ENCODE results near the gene GLB1L2.

GLB1L2 gene

DNA sequence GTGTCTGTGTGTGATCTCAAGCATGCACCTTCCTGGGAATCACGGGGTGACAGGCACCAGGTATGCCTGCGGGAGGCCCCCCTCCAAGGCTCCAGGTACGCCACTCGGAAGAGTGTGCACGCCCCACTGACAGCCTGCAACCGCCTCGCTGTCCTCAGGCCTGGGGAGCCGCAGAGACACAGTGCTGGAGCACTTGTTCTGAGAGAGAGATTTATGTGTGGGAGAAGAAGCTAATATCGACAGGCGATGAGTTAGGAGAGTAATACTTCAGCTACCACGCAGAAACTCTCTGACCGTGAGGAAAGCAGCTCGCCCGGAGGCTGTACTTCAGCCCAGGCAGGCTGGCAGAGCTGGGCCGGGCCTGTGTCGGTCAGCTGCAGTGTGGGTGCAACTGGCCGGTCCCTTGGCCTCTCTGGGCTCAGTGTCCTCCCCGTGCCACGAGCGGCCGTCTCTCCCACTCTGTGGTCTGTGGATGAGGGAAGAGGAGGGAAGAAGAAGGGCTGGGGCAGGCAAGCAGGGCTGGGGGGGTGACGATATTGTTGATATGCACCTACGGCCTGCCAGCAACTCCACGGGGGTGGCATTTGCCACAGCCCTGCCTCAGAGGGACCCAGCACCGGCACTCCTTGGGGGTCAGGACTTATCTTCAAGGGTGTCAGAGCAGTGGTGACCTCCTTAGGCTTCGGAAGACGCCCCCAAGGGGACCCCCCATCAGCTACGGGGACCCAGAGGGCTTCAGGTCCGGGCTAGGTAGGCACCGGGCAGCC lies 73.0 kb downstream of the GLB1L2 start:
- DNase-seq (ENCODE audit: low read depth in 2 of 2), result no peak

DNA sequence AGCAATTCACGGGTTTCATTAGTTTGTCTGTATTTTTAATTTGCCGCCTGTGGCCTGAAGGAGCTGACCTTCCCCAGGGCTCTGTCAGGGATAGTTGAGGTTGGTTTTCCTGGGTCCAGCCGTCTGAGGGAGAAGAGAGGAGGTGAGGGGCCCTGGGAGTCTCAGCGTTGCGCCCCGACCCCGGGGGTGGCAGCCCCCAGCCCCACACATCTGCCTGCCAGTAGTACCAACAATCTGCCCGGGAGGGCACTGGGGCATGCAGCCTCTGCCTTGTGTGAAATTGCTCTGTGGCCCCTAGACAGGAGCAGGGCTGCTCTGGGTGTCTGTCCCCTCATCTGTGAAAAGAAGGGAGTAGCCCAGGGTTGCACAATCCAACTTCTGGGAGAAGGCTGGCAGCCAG lies 73.6 kb downstream of the GLB1L2 start:
- DNase-seq (ENCODE audit: low read depth in 2 of 2), result no peak

DNA sequence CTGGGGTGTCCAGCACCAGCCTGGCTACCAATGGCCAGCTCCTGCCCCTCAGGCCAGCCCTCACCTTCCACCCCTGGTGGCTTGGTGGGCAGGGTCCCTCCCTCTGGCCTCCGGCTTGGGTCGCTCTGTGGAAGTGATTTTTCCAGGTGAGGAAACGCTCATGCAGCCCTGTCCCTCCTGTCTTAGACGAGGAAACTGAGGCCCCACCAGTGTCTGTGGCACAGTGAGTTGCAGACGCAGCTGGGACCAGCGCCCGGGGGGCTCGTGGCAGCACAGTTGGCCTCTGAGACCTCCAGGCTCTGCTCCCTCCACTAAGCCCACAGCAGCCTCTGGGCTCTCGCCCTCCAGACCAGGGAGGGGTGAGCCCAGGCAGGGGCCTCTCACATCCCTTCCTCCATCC lies 74.1 kb downstream of the GLB1L2 start:
- DNase-seq (ENCODE audit: low read depth in 2 of 2), result no peak

DNA sequence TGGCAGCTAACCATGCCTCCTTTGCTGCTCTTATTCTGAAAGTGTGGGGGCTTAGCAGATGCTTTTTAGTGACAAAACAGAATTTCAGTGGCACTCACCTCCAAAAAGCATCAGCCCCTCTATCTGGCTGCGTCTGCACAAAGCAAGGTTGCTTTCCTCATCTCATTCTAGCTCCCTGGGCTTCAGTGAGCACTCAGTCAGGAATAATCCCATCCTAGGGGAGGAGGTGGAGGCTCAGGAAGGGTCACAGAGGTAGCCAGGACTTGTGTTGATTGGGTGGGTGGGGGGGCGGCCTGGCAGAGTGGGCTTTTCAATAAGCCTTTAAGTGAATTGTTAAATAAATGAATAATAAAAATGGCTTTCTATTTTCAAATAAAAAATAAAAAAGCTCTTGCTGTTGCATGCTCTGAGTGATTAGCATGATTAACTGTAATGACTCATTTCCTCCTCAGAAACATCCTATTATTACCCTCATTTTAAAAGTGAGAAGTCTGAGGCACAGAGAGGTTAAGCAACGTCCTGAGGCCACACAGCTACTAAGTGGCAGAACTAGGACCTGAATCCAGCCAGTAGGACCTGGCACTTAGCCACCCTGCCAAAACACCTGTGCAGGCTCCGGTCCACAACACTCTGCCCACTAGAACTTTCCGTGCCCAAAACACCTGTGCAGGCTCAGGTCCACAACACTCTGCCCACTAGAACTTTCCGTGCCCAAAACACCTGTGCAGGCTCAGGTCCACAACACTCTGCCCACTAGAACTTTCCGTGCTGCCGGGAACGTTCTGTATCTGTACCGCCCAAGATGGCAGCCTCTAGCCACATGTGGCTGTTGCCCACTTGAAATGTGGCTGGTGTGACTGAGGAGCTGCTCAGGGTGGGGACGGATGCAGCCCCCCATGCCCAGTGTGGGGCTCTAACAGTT lies 74.7 kb downstream of the GLB1L2 start:
- DNase-seq (ENCODE audit: low read depth in 2 of 2), result no peak

DNA sequence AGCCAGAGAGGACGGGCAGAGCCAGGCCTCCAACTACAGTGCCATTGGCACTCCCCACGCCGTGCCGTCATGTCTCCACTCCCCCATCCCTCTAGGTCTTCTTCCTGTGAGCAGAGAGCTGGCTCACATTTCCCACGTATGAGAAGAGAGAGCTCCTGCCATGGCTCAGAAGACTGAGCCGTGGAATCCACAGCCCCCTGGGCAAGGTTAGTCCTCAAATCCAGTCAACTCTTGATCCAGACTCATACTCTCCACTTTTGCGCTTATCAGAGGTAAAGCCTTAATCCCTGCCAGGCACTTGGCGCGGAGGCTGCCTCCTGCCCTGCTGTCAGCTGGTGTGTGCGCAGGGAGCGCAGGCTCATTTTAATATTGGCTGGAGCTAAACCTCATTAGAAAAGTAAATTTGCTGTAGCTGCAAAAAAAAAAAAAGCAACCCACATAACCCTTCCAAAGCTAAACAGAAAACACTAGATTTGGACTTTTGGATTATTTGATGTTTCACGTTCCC lies 75.6 kb downstream of the GLB1L2 start:
- DNase-seq (ENCODE audit: low read depth in 2 of 2), result no peak

DNA sequence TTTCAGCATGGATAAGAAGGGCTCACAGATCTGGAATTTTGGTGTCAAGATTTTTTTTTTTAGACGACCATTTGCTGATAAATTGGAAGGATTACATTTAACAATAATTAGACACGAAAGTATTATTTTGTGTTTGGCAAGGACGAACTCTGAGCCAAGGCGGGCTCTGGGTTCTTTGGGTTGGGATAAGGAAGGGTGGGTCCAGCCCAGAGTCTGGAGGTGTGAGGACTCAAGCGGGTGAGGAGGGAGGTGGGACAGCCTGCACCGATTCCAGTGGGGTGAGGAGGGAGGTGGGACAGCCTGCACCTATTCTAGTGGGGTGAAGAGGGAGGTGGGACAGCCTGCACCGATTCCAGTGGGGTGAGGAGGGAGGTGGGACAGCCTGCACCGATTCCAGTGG lies 76.1 kb downstream of the GLB1L2 start:
- no peak for DNase-seq (ENCODE audit: low read depth in 2 of 2)

DNA sequence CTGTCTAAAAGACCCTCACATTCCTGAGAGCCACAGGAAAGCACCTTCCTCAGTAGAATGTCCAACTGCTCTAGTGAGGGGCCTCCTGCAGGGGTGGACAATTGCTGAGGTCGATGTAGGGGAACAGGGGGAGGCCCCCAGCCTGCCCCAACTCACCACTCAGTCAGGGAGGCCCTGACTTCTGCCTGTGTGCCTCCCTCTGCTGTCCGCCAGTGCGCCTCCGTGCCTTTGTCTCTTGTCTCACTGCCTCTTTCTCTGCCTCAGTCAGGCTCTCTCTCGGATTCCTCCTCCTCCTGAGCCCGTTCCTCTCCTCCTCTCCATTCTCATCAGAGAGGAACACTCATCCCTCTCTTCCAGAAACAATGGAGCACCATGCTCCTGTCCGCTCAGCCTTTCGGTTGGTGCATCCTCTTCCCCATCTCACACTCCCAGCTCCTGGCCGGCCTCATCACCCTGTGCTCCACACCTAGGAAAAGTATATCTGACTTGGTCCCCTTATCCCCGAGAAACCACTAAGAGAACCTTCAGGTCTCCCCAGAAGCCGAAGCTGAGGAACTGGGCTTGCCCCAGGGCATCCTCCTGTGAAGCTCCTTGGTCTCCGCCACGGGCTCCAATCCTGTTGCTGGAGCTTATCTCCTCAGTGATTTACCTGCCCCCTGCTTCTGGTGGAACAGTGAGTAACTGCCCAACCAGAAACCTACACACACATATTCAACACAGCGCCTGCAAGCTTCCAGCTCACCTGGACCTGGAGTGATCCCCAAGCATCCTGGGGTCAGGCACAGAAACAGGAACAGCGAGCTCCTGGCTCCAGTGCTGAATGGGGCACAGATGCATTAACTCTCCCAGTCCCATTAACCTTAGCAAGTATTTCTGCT lies 78.0 kb downstream of the GLB1L2 start:
- no peak for DNase-seq (ENCODE audit: low read depth in 2 of 2)

DNA sequence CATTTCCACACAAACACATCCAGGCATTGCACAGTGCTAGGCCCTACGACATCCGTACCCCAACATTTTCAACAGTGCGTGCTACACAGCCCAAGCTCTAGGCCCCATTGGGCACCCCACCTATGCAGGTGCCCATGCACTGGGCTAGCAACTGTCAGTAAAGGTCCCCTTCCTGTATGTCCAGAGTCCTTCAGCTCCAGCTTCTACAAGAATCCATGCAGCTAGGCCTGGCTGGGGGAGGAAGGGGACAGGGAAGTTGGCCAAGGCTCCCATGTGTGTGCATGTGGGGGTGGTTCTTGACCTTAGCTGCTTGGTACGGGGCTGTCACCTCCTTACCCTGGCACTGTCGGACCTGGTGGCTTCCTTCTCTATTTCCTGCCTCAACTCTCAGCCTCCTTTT lies 79.0 kb downstream of the GLB1L2 start:
- no peak for DNase-seq (ENCODE audit: low read depth in 2 of 2)

DNA sequence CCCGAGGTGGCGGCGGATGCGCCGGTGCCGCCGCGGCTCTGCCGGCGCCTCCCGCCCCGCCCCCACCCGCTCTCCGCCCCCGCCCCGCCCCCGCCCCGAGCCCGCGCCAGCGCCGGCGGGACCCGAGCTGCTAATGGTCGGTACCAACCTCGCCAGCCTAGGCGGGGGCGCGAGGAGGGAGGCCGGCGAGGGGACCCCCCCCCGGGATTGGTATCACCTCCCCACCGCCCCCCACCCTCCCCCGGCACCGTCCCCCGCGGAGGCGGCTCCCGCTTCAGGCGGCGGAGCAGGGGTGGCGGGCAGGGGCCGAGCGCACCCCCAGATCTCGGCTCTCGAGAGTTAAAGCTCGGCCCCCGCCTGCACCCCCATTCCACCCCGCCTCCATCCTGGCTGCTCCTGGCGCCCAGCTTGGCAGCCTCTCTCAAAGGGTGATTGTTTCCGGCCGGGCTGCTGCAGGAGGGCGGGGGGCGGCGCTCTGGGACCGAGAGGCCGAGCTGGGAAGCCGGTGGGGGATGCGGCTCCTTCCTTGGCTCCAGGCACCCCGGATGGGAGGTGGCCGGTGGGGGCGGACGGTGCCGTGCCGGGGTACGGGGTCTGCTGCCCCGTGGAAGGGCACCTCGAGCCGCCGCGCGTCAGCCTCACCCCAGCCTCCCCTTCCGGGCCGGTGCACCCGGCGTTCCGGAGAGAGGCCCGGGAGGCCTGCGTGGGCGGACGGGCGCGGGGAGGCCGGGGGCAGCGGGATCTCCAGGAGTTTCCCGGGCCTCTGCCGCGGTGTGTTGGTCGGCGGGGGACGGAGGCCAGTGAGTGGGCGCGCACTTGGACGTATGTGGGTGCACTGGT lies 80.6 kb downstream of the GLB1L2 start, which contains the start of gene B3GAT1:
Gene B3GAT1 (minus strand): TSS at position 40 of the 840 bp plus-strand sequence. CDS start 24,583 bp downstream, outside the sequence.
- DNase-seq (ENCODE audit: low read depth in 2 of 2), result no peak

DNA sequence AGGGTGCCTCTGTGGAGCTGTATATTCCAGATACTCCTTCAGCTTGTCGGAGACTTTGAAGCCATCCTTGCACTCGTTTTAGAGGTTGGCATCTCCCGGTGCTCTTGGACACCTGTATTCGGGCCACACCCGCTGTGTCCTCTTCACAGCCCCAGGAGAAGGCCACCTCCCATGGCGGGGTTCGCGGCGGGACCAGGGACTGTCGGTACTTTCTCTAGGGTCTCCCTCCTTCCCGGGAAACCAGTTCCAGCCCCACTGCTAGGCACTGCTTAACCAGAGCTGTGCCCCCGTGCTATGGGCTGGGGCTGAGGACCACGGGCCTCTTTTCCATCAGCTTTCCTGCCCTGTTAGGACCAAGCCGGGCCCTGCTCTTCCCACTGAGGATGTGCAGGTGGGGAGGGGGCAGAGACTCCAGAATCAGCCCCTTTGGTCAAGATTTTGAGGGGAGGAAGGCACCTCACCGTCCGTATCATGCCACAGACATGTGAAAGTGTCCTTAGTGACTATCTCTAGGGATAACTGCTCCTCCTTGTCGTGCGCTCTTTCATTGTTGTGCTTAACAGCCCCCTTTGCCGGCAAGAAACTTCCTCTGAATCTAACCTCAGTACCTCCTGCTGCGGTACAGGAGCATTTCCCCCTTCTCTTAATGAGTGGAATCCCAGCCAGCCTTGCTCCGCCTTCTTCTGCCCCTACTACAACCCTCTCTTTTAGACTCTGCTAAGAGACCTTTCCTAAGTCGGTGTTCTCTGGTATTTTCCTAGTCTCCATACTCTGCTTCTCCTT lies 81.4 kb downstream of the GLB1L2 start:
- DNase-seq (ENCODE audit: low read depth in 2 of 2), result no peak

DNA sequence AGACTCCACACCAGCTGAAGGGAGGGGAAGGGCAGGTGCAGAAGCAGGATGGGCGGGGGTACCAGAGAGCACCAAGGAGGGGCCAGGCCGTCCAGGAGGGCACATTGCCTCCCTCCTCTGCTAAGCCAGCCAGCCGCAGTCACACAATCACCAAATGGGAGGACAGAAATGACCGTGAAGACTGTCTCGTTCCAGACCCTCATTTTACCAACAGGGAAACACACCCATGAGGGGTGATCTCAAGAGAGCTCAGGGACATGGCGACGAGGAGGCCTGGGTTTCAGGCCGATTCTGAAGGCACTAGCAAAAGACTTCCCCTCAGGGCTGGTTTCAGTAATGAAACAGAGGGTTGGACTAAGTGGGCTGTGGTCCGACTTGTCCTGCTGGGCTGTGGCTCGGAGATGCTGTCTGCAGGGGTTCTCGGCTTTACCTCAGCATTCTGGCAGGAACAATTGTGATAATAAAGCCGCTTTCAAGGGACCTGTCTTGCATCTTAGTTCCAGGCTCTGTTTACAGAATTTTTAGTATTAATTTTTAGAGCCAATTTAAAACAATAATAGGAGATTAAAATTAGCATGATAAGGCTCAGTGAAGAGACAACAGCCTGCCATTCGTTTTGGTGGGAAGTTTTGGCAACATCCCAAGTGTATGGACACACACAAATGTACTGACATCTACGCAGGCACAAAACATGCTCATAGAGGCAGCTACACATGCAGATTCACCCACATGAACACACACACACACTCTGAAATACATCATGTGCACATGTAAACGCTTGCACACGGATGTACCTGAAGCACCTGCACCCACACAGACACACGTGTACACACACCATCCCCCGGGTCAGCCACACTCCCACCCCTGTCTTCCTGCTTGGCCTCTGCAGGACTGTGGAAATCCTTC lies 82.3 kb downstream of the GLB1L2 start:
- DNase-seq (ENCODE audit: low read depth in 2 of 2), result no peak

DNA sequence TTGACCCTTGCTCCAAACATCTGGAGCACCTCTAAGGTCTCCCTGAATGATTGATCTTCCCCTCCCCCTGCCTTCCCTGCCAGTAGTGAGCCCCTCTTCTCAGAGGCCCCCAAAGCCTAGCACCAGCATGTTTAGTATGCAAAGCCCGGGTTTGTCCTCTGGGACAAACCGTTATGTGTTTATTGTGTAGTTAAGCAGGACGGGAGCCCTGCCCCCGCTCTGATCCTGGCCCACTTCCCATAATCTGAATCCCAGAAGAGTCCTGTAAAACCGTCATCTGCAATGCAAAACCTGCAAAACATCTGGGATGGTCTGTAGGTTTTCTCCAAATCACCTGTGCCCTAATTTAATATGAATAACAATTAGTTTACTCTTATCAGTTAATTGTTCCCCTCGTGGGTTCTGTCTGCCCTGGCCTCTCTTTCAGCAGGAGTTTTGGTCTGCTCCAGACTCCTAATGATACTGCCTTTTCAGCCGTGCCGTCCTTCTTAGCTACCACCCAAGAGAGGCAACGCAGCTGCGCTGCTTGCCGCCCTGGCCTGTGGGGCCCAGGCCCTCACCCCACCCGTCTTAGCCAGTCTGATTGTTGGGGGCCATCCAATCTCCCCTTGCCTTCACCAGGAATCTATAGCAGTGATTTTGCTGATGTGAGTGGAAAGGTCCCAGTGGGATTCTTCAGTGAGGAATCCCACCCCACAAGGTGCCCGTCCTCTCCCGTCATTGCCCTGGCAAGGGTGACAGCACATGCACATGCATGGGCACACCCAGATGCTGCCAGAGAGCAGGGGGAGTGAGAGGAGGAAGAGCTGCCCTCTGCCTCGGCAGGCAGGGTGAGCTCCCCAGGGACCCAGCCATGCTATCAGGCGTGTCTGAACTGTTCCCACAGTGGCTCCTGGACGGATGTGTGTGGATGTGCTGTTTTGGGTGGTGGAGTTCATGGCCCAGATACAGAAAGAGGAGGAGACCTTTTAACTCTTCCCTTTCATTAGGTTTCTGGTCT lies 83.3 kb downstream of the GLB1L2 start:
- no peak for DNase-seq (ENCODE audit: low read depth in 2 of 2)

DNA sequence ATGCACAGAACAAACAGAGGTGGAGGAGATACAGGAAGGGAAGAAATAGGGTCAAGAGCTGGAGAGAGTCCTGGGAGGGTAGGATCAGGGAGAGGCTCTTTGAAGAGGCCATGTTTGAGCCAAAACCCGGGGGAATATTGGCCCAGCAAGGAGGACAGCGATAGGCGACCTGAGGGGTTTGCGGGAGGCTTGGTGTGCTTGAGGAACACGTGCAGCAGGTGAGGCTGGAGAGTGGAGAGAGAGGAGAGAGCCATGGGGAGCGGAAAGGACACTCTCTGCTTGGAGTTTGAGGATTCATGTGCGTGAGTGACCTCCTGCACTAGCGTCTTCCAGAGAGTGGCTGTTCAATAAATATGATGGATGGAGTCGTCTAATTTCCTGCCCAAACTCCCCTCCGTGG lies 84.9 kb downstream of the GLB1L2 start:
- no peak for DNase-seq (ENCODE audit: low read depth in 2 of 2)

DNA sequence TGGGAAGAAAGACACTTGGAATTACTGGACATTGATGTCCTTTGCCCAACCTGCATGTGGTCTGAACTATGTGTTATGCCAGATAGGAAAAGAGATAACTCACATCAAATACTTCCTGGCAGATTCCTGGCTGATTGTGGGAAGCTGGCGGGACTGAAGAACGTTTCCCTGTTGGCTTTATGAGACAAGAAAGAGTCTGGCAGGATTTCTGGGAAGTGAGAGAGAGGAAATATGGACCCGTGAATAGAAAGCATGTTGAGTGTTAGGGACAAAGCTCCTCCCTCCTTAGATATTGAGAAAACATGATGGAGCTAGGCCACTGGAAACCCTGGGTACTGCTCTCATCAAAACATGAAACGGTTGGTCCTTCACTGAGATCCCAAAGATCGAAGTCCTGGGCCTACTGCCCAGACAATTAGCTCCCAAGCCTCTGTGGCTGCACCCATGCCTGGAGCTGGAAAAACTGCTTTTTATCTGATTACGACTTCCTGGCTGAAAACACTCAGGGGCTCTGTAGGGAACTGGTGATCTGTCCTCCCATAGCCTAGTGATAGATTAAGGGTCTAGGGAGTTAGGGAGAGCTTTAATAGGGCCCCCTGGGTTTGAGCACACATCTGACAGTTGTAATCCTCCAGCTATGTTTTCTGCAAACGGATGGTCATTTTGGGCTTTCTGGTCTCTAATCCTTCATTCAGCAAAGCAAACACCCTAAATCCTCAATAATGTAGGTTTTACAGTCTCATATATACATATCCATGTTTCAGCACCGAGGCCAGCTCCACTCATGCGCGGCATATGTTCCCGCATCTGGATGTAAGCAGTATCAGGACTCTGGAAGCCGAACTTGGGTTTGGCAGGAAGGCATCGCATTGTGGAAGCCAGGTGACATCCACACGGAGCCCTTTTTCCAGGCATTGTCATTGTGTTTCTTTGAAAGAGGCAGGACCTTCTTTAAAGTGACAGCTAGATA lies 86.4 kb downstream of the GLB1L2 start:
- no peak for DNase-seq (ENCODE audit: low read depth in 2 of 2)

DNA sequence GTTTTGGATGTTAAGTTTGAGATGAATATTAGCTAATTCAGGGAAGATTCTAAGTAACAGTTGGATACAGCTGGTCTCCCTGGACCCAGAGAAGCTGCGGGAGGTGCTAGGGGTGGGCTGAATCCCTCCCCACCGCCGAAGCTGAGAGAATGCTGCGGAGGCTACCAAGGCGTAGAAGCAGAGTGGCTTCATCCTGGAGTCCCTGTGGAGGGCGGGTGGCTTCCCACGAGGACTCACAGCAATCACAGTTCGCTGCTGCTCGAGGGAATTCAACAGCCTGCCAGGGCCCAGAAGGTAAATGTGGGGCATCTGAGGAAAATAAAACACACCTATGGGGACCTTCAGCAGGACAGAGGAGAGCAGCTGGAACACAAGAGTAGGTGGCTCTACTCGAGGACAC lies 91.3 kb downstream of the GLB1L2 start:
- DNase-seq (ENCODE audit: low read depth in 2 of 2), result no peak

DNA sequence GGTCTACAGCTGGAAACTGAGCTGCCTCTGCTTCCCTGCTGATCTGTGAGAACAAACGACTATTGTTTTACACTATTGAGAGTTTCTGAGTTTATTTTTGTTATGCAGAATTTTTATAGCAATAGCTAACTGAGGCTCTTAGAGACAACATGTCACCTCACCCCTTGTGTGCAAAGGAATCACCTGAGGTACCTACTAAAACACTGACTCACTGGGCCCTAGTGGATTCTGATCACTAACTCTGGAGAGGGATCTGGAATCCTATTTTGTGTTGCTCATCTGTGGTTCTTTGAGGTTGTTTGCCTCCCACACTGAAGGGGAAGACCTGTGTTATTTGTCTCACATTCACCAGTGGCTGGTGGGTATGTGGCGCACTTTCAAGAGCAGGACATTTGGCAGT lies 93.6 kb downstream of the GLB1L2 start:
- DNase-seq (ENCODE audit: low read depth in 2 of 2), result no peak

Data from stimulated activated CD4-positive, alpha-beta T cell treated with anti-CD3 and anti-CD28 coated beads, Interleukin-15, amount 100 ng/mL, for 48 hours (primary cell).